Measurements from ENCODE around the gene TSPAN18. TPM values are rescaled to one million over a fixed set of nuclear protein-coding genes. Genes with fewer than 3 reads are reported as not detected.

Gene TSPAN18
- total and polyA plus RNA-seq, 2 of the 8 experiments (the other 6 are each of a cell fraction or from before 2014, with no cell fraction given), result 5.2 to 10.2 TPM

DNA sequence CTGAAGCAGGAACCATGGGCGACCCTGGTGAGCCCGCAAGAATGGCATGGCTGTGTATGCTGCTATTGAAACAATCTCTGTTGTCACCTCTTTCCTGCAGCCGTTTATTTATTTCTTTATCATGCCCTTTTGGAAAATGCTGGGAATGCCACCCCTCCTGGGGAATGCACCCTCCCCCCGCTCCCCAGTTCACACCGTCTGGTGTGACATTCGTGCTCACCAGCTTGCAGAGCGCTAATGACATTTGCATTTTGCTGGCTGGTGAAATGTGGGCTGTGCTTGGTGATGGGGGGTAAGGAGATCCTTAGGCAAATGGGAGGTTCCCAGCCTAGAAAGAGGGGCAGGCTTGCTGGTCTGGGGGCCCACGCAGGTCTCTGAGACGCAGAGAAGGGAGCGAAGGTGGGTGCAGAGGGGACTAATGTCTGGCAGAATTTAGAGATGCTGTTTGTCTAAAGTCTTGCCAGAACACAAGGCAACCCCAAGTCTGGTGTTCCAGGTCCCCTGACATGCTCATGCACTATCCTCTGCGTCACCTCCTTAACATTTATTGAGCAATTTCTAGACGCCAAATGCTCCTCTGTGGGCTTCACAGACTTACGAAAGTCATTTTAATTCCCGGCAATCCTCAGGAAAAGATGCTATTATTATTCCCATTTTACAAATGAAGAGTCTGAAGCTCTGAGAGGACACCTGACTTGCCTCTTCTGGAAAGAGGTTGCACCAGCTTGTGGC, 132.2 kb downstream of the TSPAN18 start (continued):
- TF ChIP-seq ZNF274 (IDR thresholded peaks at IDR 0.05; ENCODE audit: borderline replicate concordance, extremely low read depth, low read length) (no peak), MAFK (IDR thresholded peaks at IDR 0.05; ENCODE audit: low read depth, low read length) (no peak), EGR1 (IDR thresholded peaks at IDR 0.05; ENCODE audit: borderline replicate concordance, low read depth, low read length) (no peak), BACH1 (IDR thresholded peaks at IDR 0.05; ENCODE audit: low read length) (peak; percentile 91), NRF1 (IDR thresholded peaks at IDR 0.05; ENCODE audit: low read depth, low read length) (no peak), HDAC6 (IDR thresholded peaks at IDR 0.05; ENCODE audit: low read depth, low read length) (no peak), TEAD4 (IDR thresholded peaks at IDR 0.05; ENCODE audit: low read depth, low read length) (peak; percentile 93), POLR2AphosphoS5 (IDR thresholded peaks at IDR 0.05; ENCODE audit: low read depth, low read length) (no peak), FOSL1 (IDR thresholded peaks at IDR 0.05; ENCODE audit: insufficient read depth, low read depth, low read length) (no peak), TBP (IDR thresholded peaks at IDR 0.05; ENCODE audit: low read depth, low read length) (no peak), GTF2F1 (IDR thresholded peaks at IDR 0.05; ENCODE audit: borderline replicate concordance, low read depth, low read length) (no peak), EP300 (IDR thresholded peaks at IDR 0.05; ENCODE audit: borderline replicate concordance in 1 of 2, low read depth in 2 of 2, low read length in 2 of 2) (0 out of 3 replicates have a peak, but pooled peaks of 1 of the 2 experiments have one; percentile 57), TAF7 (optimal IDR thresholded peaks at IDR 0.05; ENCODE audit: borderline replicate concordance, low read depth, low read length) (no peak), SP1 (IDR thresholded peaks at IDR 0.05; ENCODE audit: low read depth, low read length) (peak; percentile 80; the same call in 1 of the 2 replicates), PHF8 (conservative IDR thresholded peaks at IDR 0.05; ENCODE audit: low read depth, low read length) (no peak), RBBP5 (IDR thresholded peaks at IDR 0.05; ENCODE audit: borderline replicate concordance, low read depth, low read length) (no peak), YY1 (IDR thresholded peaks at IDR 0.05; ENCODE audit: low read depth, low read length) (peak; percentile 51; the same call in 1 of the 2 replicates), RNF2 (IDR thresholded peaks at IDR 0.05; ENCODE audit: borderline replicate concordance, low read depth, low read length, missing control alignments, poor library complexity, severe bottlenecking) (no peak), CBX8 (IDR thresholded peaks at IDR 0.05; ENCODE audit: borderline replicate concordance, low read depth, low read length) (no peak), CHD1 (IDR thresholded peaks at IDR 0.05; ENCODE audit: low read depth, low read length) (no peak)
- TF ChIP-seq, protein P1, sequence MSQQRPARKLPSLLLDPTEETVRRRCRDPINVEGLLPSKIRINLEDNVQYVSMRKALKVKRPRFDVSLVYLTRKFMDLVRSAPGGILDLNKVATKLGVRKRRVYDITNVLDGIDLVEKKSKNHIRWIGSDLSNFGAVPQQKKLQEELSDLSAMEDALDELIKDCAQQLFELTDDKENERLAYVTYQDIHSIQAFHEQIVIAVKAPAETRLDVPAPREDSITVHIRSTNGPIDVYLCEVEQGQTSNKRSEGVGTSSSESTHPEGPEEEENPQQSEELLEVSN (IDR thresholded peaks at IDR 0.05), result no peak
